H9 (cell line): Measurements from ENCODE around the gene GLCE. TPM values are rescaled to one million over a fixed set of nuclear protein-coding genes. Genes with fewer than 3 reads are reported as not detected.

Experiments
- DNase-seq: peaks from one replicate; pipeline ENCODE4 v3.0.0-alpha.2; 2017
- H2AFZ ChIP-seq: one replicate; pipeline ENCODE4 v1.6.1; 2013; ENCODE audit warnings: mild to moderate bottlenecking, low read length, control low read depth, moderate library complexity
- H2AK5ac ChIP-seq: 2 replicates; pipeline ENCODE4 v1.6.1; 2013; ENCODE audit warnings: low read length, control low read depth, mixed read lengths; ENCODE audit not compliant: insufficient read length
- H2BK120ac ChIP-seq: one replicate; pipeline ENCODE4 v1.6.1; 2013; ENCODE audit warnings: low read depth, mild to moderate bottlenecking, low read length, control low read depth, inconsistent platforms; ENCODE audit not compliant: poor library complexity, severe bottlenecking
- H2BK12ac ChIP-seq: 2 replicates; pipeline ENCODE4 v1.6.1; 2013; ENCODE audit warnings: low read length, control low read depth, mixed read lengths, low read depth; ENCODE audit not compliant: insufficient read length
- H2BK15ac ChIP-seq: 2 replicates; pipeline ENCODE4 v1.6.1; 2013; ENCODE audit warnings: low read depth, low read length, control low read depth
- H2BK20ac ChIP-seq: one replicate; pipeline ENCODE4 v1.6.1; 2013; ENCODE audit warnings: low read depth, mild to moderate bottlenecking, low read length, control low read depth, inconsistent platforms; ENCODE audit not compliant: poor library complexity, severe bottlenecking
- H2BK5ac ChIP-seq: 2 replicates; pipeline ENCODE4 v1.6.1; 2013; ENCODE audit warnings: low read length, control low read depth, mixed read lengths; ENCODE audit not compliant: insufficient read length
- H3K14ac ChIP-seq: 2 replicates; pipeline ENCODE4 v1.6.1; 2013; ENCODE audit warnings: low read length, control low read depth; ENCODE audit not compliant: insufficient read depth
- H3K18ac ChIP-seq: 2 replicates; pipeline ENCODE4 v1.6.1; 2013; ENCODE audit warnings: low read depth, mild to moderate bottlenecking, mixed read lengths, low read length, control low read depth; ENCODE audit not compliant: insufficient read length
- H3K23ac ChIP-seq: 2 replicates; pipeline ENCODE4 v1.6.1; 2013; ENCODE audit warnings: low read length, control low read depth, mixed read lengths, low read depth; ENCODE audit not compliant: insufficient read length
- H3K23me2 ChIP-seq: 2 replicates; pipeline ENCODE4 v1.6.1; 2013; ENCODE audit warnings: low read depth, mild to moderate bottlenecking, mixed read lengths, low read length, control low read depth; ENCODE audit not compliant: insufficient read length, poor library complexity, severe bottlenecking
- H3K27ac ChIP-seq: 2 replicates; pipeline ENCODE4 v1.5.1; 2013; ENCODE audit warnings: low read length, control low read depth, mixed read lengths, low read depth; ENCODE audit not compliant: insufficient read length
- H3K27me3 ChIP-seq: 2 replicates; pipeline ENCODE4 v1.6.1; 2013; ENCODE audit warnings: low read length, control low read depth, inconsistent platforms; ENCODE audit not compliant: insufficient read depth
- H3K4ac ChIP-seq: 2 replicates; pipeline ENCODE4 v1.6.1; 2013; ENCODE audit warnings: low read depth, mild to moderate bottlenecking, control low read depth, inconsistent platforms, low read length, moderate library complexity
- H3K4me1 ChIP-seq: 2 replicates; pipeline ENCODE4 v1.6.1; 2013; ENCODE audit warnings: low read length, control low read depth, inconsistent platforms; ENCODE audit not compliant: insufficient read depth
- H3K4me2 ChIP-seq: 2 replicates; pipeline ENCODE4 v1.6.1; 2013; ENCODE audit warnings: low read length, control low read depth, mixed read lengths; ENCODE audit not compliant: insufficient read length, insufficient read depth
- H3K56ac ChIP-seq: 2 replicates; pipeline ENCODE4 v1.6.1; 2013; ENCODE audit warnings: low read depth, mild to moderate bottlenecking, mixed read lengths, low read length, control low read depth; ENCODE audit not compliant: insufficient read length
- H3K79me1 ChIP-seq: 2 replicates; pipeline ENCODE4 v1.6.1; 2013; ENCODE audit warnings: low read depth, mild to moderate bottlenecking, moderate library complexity, low read length, control low read depth, inconsistent platforms; ENCODE audit not compliant: insufficient read depth, poor library complexity, severe bottlenecking
- H3K79me2 ChIP-seq: 2 replicates; pipeline ENCODE4 v1.6.1; 2013; ENCODE audit warnings: low read length, control low read depth, inconsistent platforms; ENCODE audit not compliant: insufficient read depth
- H3K9ac ChIP-seq: 2 replicates; pipeline ENCODE4 v1.6.1; 2013; ENCODE audit warnings: low read length, control low read depth, mixed read lengths; ENCODE audit not compliant: insufficient read length; ENCODE audit errors: extremely low read depth
- H3K9me3 ChIP-seq: one replicate; pipeline ENCODE4 v1.6.1; 2013; ENCODE audit warnings: low read depth, low read length, inconsistent platforms; ENCODE audit not compliant: control insufficient read depth
- H3T11ph ChIP-seq: one replicate; pipeline ENCODE4 v1.6.1; 2013; ENCODE audit warnings: mild to moderate bottlenecking, low read length, control low read depth, inconsistent platforms
- H4K20me1 ChIP-seq: one replicate; pipeline ENCODE4 v1.6.1; 2013; ENCODE audit not compliant: control insufficient read depth, insufficient read length, insufficient read depth
- H4K5ac ChIP-seq: 2 replicates; pipeline ENCODE4 v1.6.1; 2013; ENCODE audit warnings: low read depth, mild to moderate bottlenecking, mixed read lengths, low read length, control low read depth; ENCODE audit not compliant: insufficient read length
- H4K8ac ChIP-seq: replicated peaks from 2 replicates; pipeline ENCODE4 v1.6.1; 2013; ENCODE audit warnings: low read length, control low read depth, mixed read lengths, low read depth; ENCODE audit not compliant: insufficient read length
- H4K91ac ChIP-seq: 2 replicates; pipeline ENCODE4 v1.6.1; 2013; ENCODE audit warnings: low read depth, mild to moderate bottlenecking, moderate library complexity, mixed read lengths, low read length, control low read depth; ENCODE audit not compliant: insufficient read length
- H3K27ac Mint-ChIP-seq, 3 experiments: 2 replicates in 2 of 3; 3 replicates in 1 of 3; pipeline ENCODE4 v1.8.0; 2020 to 2021; ENCODE audit warnings: mixed read lengths in 3 of 3, mild to moderate bottlenecking in 1 of 3, moderate library complexity in 1 of 3
- H3K27me3 Mint-ChIP-seq: 2 replicates; pipeline ENCODE4 v1.8.0; 2021; ENCODE audit warnings: low read depth, mild to moderate bottlenecking, moderate library complexity, mixed read lengths
- H3K36me3 Mint-ChIP-seq, 3 experiments: 2 replicates in 2 of 3; 3 replicates in 1 of 3; pipeline ENCODE4 v1.8.0; 2020 to 2021; ENCODE audit warnings: low read depth in 3 of 3, mixed read lengths in 3 of 3; ENCODE audit not compliant: insufficient read depth in 1 of 3
- H3K4me1 Mint-ChIP-seq, 2 experiments: 2 replicates each; pipeline ENCODE4 v1.8.0; 2020; ENCODE audit warnings: mixed read lengths in 2 of 2
- H3K4me3 Mint-ChIP-seq, 2 experiments: 2 replicates in 1 of 2; 3 replicates in 1 of 2; pipeline ENCODE4 v1.8.0; 2020 to 2021; ENCODE audit warnings: mild to moderate bottlenecking in 2 of 2, mixed read lengths in 2 of 2, moderate library complexity in 1 of 2
- H3K9me3 Mint-ChIP-seq, 2 experiments: 2 replicates in 1 of 2; 3 replicates in 1 of 2; pipeline ENCODE4 v1.8.0; 2020; ENCODE audit warnings: mild to moderate bottlenecking in 2 of 2, mixed read lengths in 2 of 2, moderate library complexity in 1 of 2
- CTCF ChIP-seq: fragments of 200-600 bp; sonication (generic); conservative IDR thresholded peaks from 3 replicates; pipeline ENCODE4 v1.8.0; 2021; ENCODE audit warnings: antibody characterized with exemption, mild to moderate bottlenecking
- WGBS: extraction: QIAGEN DNeasy Blood & Tissue Kit; methylation state at CpG from one replicate; pipeline ENCODE4 v1.1.7; 2013; ENCODE audit warnings: missing lambda C conversion rate, low lambda C conversion rate, mixed read lengths; ENCODE audit not compliant: insufficient read length; ENCODE audit errors: extremely low coverage; 5-methylcytosine and 5-hydroxymethylcytosine counted together
- total RNA-seq: library from RNA; stranded (reverse); gene quantifications from 2 replicates; pipeline ENCODE4 v1.2.1, GENCODE V29; 2021

The GLCE gene
- total RNA-seq, 1 experiment from 2014 or later, result 12.2 TPM

DNA sequence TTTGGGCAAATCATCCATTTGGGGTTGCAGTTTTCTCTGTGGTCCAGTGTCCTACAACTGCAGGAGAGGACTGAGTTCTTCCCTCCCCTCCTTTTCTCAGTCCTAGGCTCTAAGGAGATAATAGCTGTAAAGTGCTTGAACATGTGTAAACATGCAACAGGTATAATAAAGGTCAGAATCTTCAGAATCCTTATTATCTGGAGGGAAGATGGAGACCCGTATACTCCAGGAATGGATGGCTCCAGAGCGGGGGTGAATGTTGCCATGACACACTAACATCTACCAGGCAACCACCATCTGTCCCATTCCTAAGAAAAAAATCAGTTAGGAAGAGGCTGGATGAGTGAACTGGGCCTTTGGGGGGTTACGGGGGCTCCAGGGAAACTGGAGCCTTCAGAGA, 39.7 kb upstream of the GLCE start:
- peaks cover 28% of the 10 kb centered on the region for H3K4me1 ChIP-seq
- no peak overlapping the region; a peak in 1 of 7 replicates for H3K27ac Mint-ChIP-seq
- no peak overlapping the region for H2BK12ac ChIP-seq
- H3K9ac ChIP-seq, result no peak overlapping the region
- H2BK5ac ChIP-seq, result no peak overlapping the region
- no peak overlapping the region for H2AK5ac ChIP-seq
- no peak for DNase-seq
- no peak overlapping the region for H2AFZ ChIP-seq
- H3K27me3 Mint-ChIP-seq, result peaks cover 87% of the 10 kb centered on the region
- H3K79me2 ChIP-seq, result no peaks in the 10 kb centered on the region
- no peak overlapping the region for H2BK15ac ChIP-seq
- H4K5ac ChIP-seq, result no peak overlapping the region
- no peak overlapping the region for H3K18ac ChIP-seq
- no peak overlapping the region for H3K14ac ChIP-seq
- no peaks in the 10 kb centered on the region; a peak in 1 of 5 replicates for H3K9me3 Mint-ChIP-seq
- peaks cover 62 to 71% of the 10 kb centered on the region in 2 experiments for H3K4me1 Mint-ChIP-seq
- no peak overlapping the region for H3K27ac ChIP-seq
- no peaks in the 10 kb centered on the region for H3K79me1 ChIP-seq
- no peak overlapping the region for H2BK120ac ChIP-seq
- peak overlapping the region in 1 of 2 experiments; percentile 38; a peak in 1 of 5 replicates for H3K4me3 Mint-ChIP-seq
- H3K27me3 ChIP-seq, result peaks cover 4% of the 10 kb centered on the region; the same call in 1 of the 2 replicates
- no peak for TF ChIP-seq CTCF
- H3K4me2 ChIP-seq, result no peak overlapping the region
- no peak overlapping the region for H3K23ac ChIP-seq
- no peaks in the 10 kb centered on the region for H3K9me3 ChIP-seq
- H3K4ac ChIP-seq, result no peak overlapping the region
- no peak overlapping the region for H4K91ac ChIP-seq
- no peak overlapping the region for H3K56ac ChIP-seq
- H2BK20ac ChIP-seq, result no peak overlapping the region
- no peaks in the 10 kb centered on the region for H4K20me1 ChIP-seq
- no peak overlapping the region for H3T11ph ChIP-seq
- H3K23me2 ChIP-seq, result peaks cover 3% of the 10 kb centered on the region
- WGBS, result no CpG with 5 or more reads among the region's 3 CpGs
- H3K36me3 Mint-ChIP-seq, result no peaks in the 10 kb centered on the region
- H4K8ac ChIP-seq, result no peak overlapping the region
